Astrocyte of the spinal cord (primary cell): Measurements from ENCODE around the gene CACNA1B.
"Not testable (repeated sequence)": the region's sequence is repeated elsewhere in the genome, so short reads cannot be mapped to it uniquely, and the experiment has no call there.

Experiments
- DNase-seq: peaks from one replicate; pipeline ENCODE4 v3.0.0; 2011; ENCODE audit warnings: low read depth, low spot score
- H3K4me3 ChIP-seq: 2 replicates; pipeline ENCODE4 v1.5.1; 2011; ENCODE audit warnings: low read depth, mild to moderate bottlenecking, low read length, moderate library complexity
- in situ Hi-C: cut with HindIII; loops from 2 replicates; pipeline ENCODE4 v1.10.0; 2017; ENCODE audit warnings: low sequenced_read_pairs
- TF ChIP-seq, protein P1 (sequence below): IDR thresholded peaks from 2 replicates; pipeline ENCODE4 v1.5.1; 2012; ENCODE audit warnings: low read depth, mild to moderate bottlenecking, low read length, inconsistent platforms

The CACNA1B gene

DNA sequence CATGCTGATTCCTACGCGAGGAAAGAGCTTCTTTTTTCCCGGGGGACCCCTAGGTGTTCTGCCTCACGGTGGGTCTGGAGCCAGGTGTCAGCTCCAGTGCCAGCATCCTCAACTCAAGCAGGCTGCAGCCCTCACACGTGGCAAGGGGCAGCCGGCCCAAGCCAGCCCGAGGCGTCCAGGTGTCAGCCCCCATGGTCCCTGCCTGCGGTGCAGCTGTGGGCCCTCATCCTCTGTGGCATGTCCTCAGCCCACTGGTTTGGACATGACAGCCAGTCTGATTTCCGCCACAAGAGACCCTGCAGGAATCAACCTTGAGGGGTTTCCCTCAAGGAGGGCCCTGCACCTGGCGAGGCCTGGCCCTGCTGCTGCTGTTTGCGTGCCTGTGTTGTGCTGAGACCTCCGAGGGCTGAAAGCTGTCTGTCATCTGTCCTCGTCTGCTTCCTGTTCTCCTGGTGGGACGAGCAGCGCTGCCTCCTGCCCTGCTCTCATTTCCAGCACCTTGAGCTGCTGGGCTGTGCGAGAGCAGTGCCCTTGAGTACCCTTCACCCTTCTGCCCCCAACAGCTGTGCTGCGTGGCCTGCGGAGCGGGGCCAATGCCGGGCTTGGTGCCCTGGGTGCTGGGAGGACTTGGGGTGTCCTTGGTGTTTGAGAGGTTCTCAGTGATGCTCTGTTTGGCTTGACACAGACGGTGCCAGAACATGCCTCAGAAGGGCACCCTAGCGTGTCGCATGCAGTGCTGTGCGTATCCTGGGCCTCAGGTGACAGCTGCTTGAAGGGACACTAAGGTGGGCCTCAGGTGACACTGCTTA is 137.6 kb downstream of the CACNA1B start:
- TF ChIP-seq, protein P1, sequence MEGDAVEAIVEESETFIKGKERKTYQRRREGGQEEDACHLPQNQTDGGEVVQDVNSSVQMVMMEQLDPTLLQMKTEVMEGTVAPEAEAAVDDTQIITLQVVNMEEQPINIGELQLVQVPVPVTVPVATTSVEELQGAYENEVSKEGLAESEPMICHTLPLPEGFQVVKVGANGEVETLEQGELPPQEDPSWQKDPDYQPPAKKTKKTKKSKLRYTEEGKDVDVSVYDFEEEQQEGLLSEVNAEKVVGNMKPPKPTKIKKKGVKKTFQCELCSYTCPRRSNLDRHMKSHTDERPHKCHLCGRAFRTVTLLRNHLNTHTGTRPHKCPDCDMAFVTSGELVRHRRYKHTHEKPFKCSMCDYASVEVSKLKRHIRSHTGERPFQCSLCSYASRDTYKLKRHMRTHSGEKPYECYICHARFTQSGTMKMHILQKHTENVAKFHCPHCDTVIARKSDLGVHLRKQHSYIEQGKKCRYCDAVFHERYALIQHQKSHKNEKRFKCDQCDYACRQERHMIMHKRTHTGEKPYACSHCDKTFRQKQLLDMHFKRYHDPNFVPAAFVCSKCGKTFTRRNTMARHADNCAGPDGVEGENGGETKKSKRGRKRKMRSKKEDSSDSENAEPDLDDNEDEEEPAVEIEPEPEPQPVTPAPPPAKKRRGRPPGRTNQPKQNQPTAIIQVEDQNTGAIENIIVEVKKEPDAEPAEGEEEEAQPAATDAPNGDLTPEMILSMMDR = no peak
- in situ Hi-C loops = no loop called here
- no peak overlapping the region for H3K4me3 ChIP-seq
- no peak for DNase-seq

DNA sequence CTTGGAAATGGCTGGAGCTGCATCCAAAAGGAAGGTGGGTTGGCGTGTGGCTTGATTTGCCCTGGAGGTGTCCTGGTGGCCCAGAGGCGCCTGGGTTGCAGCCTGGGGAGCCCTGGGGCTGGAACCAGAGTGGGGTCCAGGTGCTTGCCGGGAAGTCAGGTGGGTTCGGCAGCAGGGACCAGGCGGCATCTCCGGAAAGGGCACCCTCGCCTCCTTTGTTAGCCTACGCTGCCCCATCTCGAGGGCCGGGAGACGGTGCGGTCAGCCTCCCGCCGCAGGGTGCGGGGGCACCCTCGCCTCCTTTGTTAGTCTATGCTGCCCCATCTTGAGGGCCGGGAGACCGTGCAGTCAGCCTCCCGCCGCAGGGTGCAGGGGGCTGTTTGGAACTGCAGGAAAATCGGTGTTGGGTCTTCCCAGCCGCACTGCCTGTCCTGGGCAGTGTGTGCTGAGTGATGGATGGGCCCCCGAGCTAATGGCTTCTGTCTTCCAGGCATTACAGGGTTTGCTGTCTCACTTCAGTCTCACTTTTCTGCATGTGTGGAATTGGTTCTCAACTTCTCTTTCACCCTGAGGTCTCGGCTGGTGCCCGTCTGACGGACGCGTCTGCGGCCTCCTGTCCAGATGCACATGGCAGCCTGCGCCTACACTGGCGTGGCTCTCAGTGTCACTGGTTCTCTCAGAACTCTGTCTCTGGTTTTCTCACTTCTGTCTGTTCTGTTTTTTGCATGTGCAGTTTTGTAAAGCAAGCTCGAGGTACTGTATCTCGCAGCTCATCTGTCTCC is 139.0 kb downstream of the CACNA1B start:
- DNase-seq = no peak
- in situ Hi-C loops = no loop called here
- no peak overlapping the region for H3K4me3 ChIP-seq
- TF ChIP-seq, protein P1 = no peak

DNA sequence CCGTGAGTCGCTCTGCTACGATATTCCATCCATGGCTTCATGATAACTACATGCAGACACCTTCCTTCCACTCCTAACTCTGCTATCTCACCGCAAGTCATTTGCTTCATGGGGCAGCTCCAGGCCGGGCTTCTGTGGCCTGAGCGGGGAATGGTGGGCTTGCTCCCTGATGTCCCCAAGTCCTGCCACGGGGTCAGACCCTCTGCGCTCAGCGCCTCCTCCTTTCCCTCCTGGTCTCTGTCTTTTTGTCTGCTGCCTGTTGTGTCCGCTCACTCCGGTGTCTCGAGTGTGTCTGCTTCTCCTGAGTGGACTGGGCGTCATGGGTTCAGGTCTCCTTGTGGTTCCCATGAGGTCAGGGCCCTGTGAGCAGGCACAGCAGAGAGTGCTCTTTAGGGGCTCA is 139.6 kb downstream of the CACNA1B start:
- TF ChIP-seq, protein P1 = no peak
- in situ Hi-C loops = no loop called here
- no peak overlapping the region for H3K4me3 ChIP-seq
- no peak for DNase-seq

DNA sequence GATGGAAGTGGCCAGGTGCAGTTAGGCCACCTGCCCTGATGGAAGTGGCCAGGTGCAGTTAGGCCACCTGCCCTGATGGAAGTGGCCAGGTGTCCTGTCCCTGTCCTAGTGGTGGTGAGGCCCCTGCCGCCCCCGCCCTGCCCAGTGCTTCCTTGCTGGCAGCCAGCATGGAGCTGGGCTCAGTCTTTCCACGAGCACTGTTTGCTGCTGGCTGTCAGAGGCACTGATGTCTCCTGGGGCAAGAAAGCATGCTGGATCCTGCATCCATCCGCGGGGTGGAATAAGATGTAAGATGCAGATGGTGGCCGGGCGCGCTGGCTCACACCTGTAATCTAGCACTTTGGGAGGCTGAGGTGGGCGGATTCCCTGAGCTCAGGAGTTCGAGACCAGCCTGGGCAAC is 141.9 kb downstream of the CACNA1B start:
- DNase-seq, H3K4me3 ChIP-seq, in situ Hi-C loops: not testable (repeated sequence)

DNA sequence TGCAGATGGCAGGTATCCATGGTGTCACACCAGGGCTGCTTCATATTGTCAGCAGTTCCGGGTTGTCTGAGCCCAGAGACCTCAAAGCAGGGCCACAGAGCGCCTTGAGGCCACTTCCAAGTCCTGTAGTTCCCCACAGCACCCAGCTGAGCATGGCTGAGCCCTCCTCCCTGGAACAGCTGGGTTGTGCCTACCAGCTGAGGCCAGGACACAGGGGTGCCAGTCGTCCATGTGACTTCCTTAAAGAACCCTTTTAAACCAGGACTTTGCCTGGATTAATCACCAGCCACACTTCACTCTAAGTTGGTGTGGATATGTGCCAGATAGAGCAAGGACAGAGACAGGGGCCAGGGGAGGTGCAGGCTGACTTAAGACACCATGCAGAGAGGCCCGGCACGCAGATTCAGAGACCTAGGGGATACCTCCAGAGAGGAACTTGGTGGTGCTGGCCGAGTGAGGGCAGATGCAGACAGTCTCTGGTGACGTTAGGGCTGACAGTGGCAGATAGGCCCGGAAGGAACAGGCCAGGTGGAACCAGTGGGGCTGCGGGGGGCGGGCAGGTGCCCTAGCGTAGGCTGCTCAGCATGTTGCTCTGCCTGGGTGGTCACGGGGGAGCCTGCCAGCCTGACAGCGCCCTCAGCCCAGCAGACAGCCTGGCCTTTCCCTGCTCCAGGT is 142.7 kb downstream of the CACNA1B start:
- TF ChIP-seq, protein P1 = no peak
- H3K4me3 ChIP-seq = no peak overlapping the region
- DNase-seq = no peak
- in situ Hi-C loops = no loop called here

DNA sequence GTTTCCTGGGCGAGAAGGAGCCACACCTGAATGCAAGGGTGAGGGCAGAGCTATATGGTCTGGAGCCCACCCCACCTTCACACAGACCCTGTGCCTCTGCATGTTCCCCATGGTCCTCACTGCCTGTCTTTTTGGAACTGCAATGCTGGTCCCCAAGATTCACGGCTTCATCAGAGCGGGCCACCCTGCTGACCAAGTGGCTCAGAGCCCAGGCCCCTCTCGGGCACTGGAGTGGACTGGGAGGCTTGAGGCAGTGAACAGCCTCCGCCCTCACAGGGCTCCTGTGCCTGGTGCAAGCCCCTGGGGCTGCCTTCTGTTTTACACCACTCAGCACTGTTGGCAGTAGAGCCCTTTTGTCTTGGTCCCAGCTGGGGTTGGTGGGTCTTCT is 143.2 kb downstream of the CACNA1B start:
- TF ChIP-seq, protein P1 = no peak
- DNase-seq = no peak
- in situ Hi-C loops = no loop called here
- no peak overlapping the region for H3K4me3 ChIP-seq
